H9 (cell line): ENCODE data around the gene RBM7. TPM values are rescaled to one million over a fixed set of nuclear protein-coding genes. Genes with fewer than 3 reads are reported as not detected.

Source experiments
- DNase-seq: peaks from one replicate; pipeline ENCODE4 v3.0.0-alpha.2; 2017
- H2AFZ ChIP-seq: one replicate; pipeline ENCODE4 v1.6.1; 2013; ENCODE audit warnings: mild to moderate bottlenecking, low read length, control low read depth, moderate library complexity
- H2AK5ac ChIP-seq: 2 replicates; pipeline ENCODE4 v1.6.1; 2013; ENCODE audit warnings: low read length, control low read depth, mixed read lengths; ENCODE audit not compliant: insufficient read length
- H2BK120ac ChIP-seq: one replicate; pipeline ENCODE4 v1.6.1; 2013; ENCODE audit warnings: low read depth, mild to moderate bottlenecking, low read length, control low read depth, inconsistent platforms; ENCODE audit not compliant: poor library complexity, severe bottlenecking
- H2BK12ac ChIP-seq: 2 replicates; pipeline ENCODE4 v1.6.1; 2013; ENCODE audit warnings: low read length, control low read depth, mixed read lengths, low read depth; ENCODE audit not compliant: insufficient read length
- H2BK15ac ChIP-seq: 2 replicates; pipeline ENCODE4 v1.6.1; 2013; ENCODE audit warnings: low read depth, low read length, control low read depth
- H2BK20ac ChIP-seq: one replicate; pipeline ENCODE4 v1.6.1; 2013; ENCODE audit warnings: low read depth, mild to moderate bottlenecking, low read length, control low read depth, inconsistent platforms; ENCODE audit not compliant: poor library complexity, severe bottlenecking
- H2BK5ac ChIP-seq: 2 replicates; pipeline ENCODE4 v1.6.1; 2013; ENCODE audit warnings: low read length, control low read depth, mixed read lengths; ENCODE audit not compliant: insufficient read length
- H3K14ac ChIP-seq: 2 replicates; pipeline ENCODE4 v1.6.1; 2013; ENCODE audit warnings: low read length, control low read depth; ENCODE audit not compliant: insufficient read depth
- H3K18ac ChIP-seq: 2 replicates; pipeline ENCODE4 v1.6.1; 2013; ENCODE audit warnings: low read depth, mild to moderate bottlenecking, mixed read lengths, low read length, control low read depth; ENCODE audit not compliant: insufficient read length
- H3K23ac ChIP-seq: 2 replicates; pipeline ENCODE4 v1.6.1; 2013; ENCODE audit warnings: low read length, control low read depth, mixed read lengths, low read depth; ENCODE audit not compliant: insufficient read length
- H3K23me2 ChIP-seq: 2 replicates; pipeline ENCODE4 v1.6.1; 2013; ENCODE audit warnings: low read depth, mild to moderate bottlenecking, mixed read lengths, low read length, control low read depth; ENCODE audit not compliant: insufficient read length, poor library complexity, severe bottlenecking
- H3K27ac ChIP-seq: 2 replicates; pipeline ENCODE4 v1.5.1; 2013; ENCODE audit warnings: low read length, control low read depth, mixed read lengths, low read depth; ENCODE audit not compliant: insufficient read length
- H3K27me3 ChIP-seq: 2 replicates; pipeline ENCODE4 v1.6.1; 2013; ENCODE audit warnings: low read length, control low read depth, inconsistent platforms; ENCODE audit not compliant: insufficient read depth
- H3K4ac ChIP-seq: 2 replicates; pipeline ENCODE4 v1.6.1; 2013; ENCODE audit warnings: low read depth, mild to moderate bottlenecking, control low read depth, inconsistent platforms, low read length, moderate library complexity
- H3K4me1 ChIP-seq: 2 replicates; pipeline ENCODE4 v1.6.1; 2013; ENCODE audit warnings: low read length, control low read depth, inconsistent platforms; ENCODE audit not compliant: insufficient read depth
- H3K4me2 ChIP-seq: 2 replicates; pipeline ENCODE4 v1.6.1; 2013; ENCODE audit warnings: low read length, control low read depth, mixed read lengths; ENCODE audit not compliant: insufficient read length, insufficient read depth
- H3K56ac ChIP-seq: 2 replicates; pipeline ENCODE4 v1.6.1; 2013; ENCODE audit warnings: low read depth, mild to moderate bottlenecking, mixed read lengths, low read length, control low read depth; ENCODE audit not compliant: insufficient read length
- H3K79me1 ChIP-seq: 2 replicates; pipeline ENCODE4 v1.6.1; 2013; ENCODE audit warnings: low read depth, mild to moderate bottlenecking, moderate library complexity, low read length, control low read depth, inconsistent platforms; ENCODE audit not compliant: insufficient read depth, poor library complexity, severe bottlenecking
- H3K79me2 ChIP-seq: 2 replicates; pipeline ENCODE4 v1.6.1; 2013; ENCODE audit warnings: low read length, control low read depth, inconsistent platforms; ENCODE audit not compliant: insufficient read depth
- H3K9ac ChIP-seq: 2 replicates; pipeline ENCODE4 v1.6.1; 2013; ENCODE audit warnings: low read length, control low read depth, mixed read lengths; ENCODE audit not compliant: insufficient read length; ENCODE audit errors: extremely low read depth
- H3K9me3 ChIP-seq: one replicate; pipeline ENCODE4 v1.6.1; 2013; ENCODE audit warnings: low read depth, low read length, inconsistent platforms; ENCODE audit not compliant: control insufficient read depth
- H3T11ph ChIP-seq: one replicate; pipeline ENCODE4 v1.6.1; 2013; ENCODE audit warnings: mild to moderate bottlenecking, low read length, control low read depth, inconsistent platforms
- H4K20me1 ChIP-seq: one replicate; pipeline ENCODE4 v1.6.1; 2013; ENCODE audit not compliant: control insufficient read depth, insufficient read length, insufficient read depth
- H4K5ac ChIP-seq: 2 replicates; pipeline ENCODE4 v1.6.1; 2013; ENCODE audit warnings: low read depth, mild to moderate bottlenecking, mixed read lengths, low read length, control low read depth; ENCODE audit not compliant: insufficient read length
- H4K8ac ChIP-seq: replicated peaks from 2 replicates; pipeline ENCODE4 v1.6.1; 2013; ENCODE audit warnings: low read length, control low read depth, mixed read lengths, low read depth; ENCODE audit not compliant: insufficient read length
- H4K91ac ChIP-seq: 2 replicates; pipeline ENCODE4 v1.6.1; 2013; ENCODE audit warnings: low read depth, mild to moderate bottlenecking, moderate library complexity, mixed read lengths, low read length, control low read depth; ENCODE audit not compliant: insufficient read length
- H3K27ac Mint-ChIP-seq, 3 experiments: 2 replicates in 2 of 3; 3 replicates in 1 of 3; pipeline ENCODE4 v1.8.0; 2020 to 2021; ENCODE audit warnings: mixed read lengths in 3 of 3, mild to moderate bottlenecking in 1 of 3, moderate library complexity in 1 of 3
- H3K27me3 Mint-ChIP-seq: 2 replicates; pipeline ENCODE4 v1.8.0; 2021; ENCODE audit warnings: low read depth, mild to moderate bottlenecking, moderate library complexity, mixed read lengths
- H3K36me3 Mint-ChIP-seq, 3 experiments: 2 replicates in 2 of 3; 3 replicates in 1 of 3; pipeline ENCODE4 v1.8.0; 2020 to 2021; ENCODE audit warnings: low read depth in 3 of 3, mixed read lengths in 3 of 3; ENCODE audit not compliant: insufficient read depth in 1 of 3
- H3K4me1 Mint-ChIP-seq, 2 experiments: 2 replicates each; pipeline ENCODE4 v1.8.0; 2020; ENCODE audit warnings: mixed read lengths in 2 of 2
- H3K4me3 Mint-ChIP-seq, 2 experiments: 2 replicates in 1 of 2; 3 replicates in 1 of 2; pipeline ENCODE4 v1.8.0; 2020 to 2021; ENCODE audit warnings: mild to moderate bottlenecking in 2 of 2, mixed read lengths in 2 of 2, moderate library complexity in 1 of 2
- H3K9me3 Mint-ChIP-seq, 2 experiments: 2 replicates in 1 of 2; 3 replicates in 1 of 2; pipeline ENCODE4 v1.8.0; 2020; ENCODE audit warnings: mild to moderate bottlenecking in 2 of 2, mixed read lengths in 2 of 2, moderate library complexity in 1 of 2
- CTCF ChIP-seq: fragments of 200-600 bp; sonication (generic); conservative IDR thresholded peaks from 3 replicates; pipeline ENCODE4 v1.8.0; 2021; ENCODE audit warnings: antibody characterized with exemption, mild to moderate bottlenecking
- WGBS: extraction: QIAGEN DNeasy Blood & Tissue Kit; methylation state at CpG from one replicate; pipeline ENCODE4 v1.1.7; 2013; ENCODE audit warnings: missing lambda C conversion rate, low lambda C conversion rate, mixed read lengths; ENCODE audit not compliant: insufficient read length; ENCODE audit errors: extremely low coverage; 5-methylcytosine and 5-hydroxymethylcytosine counted together
- total RNA-seq: library from RNA; stranded (reverse); gene quantifications from 2 replicates; pipeline ENCODE4 v1.2.1, GENCODE V29; 2021

The RBM7 gene
- total RNA-seq, 1 experiment from 2014 or later: 56.4 TPM

DNA sequence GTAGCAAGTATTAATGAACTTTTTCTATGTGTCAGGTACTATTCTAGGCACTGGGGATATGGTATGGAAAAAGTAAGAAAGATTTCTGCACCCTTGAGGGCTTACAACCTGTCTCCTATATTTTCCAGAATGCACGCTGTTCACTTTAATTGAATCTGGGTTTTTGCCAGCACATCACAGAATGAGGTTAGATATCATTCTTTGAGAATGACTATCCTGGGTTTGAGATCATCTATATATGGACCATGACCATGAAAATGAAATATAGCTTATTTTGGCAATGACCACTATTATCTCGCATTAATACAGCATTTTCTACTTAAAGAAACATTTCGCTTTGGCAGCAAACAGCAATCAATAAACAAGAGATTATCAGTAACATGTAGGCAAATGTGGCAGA is 47.0 kb upstream of the RBM7 start:
- Mint-ChIP-seq H3K4me1 (0 out of 4 replicates have a peak, but pooled peaks cover 4 to 5% of the 10 kb centered on the region in 2 experiments), H3K4me3 (no peak overlapping the region), H3K27ac (no peak overlapping the region), H3K36me3 (no peaks in the 10 kb centered on the region), H3K9me3 (no peaks in the 10 kb centered on the region), H3K27me3 (no peaks in the 10 kb centered on the region)
- no peaks in the 10 kb centered on the region for H3K79me2 ChIP-seq
- no peak overlapping the region for H4K5ac ChIP-seq
- WGBS: no CpG with 5 or more reads among the region's 3 CpGs
- no peak overlapping the region for H4K91ac ChIP-seq
- no peak overlapping the region for H3K14ac ChIP-seq
- H3K4me1 ChIP-seq: no peaks in the 10 kb centered on the region
- H2BK5ac ChIP-seq: no peak overlapping the region
- no peak overlapping the region for H3K23ac ChIP-seq
- no peak overlapping the region for H3K4ac ChIP-seq
- H3K27me3 ChIP-seq: no peaks in the 10 kb centered on the region
- H2BK15ac ChIP-seq: no peak overlapping the region
- no peak overlapping the region for H3K27ac ChIP-seq
- DNase-seq: no peak
- no peak overlapping the region for H2BK12ac ChIP-seq
- no peaks in the 10 kb centered on the region for H3K23me2 ChIP-seq
- H3K9me3 ChIP-seq: no peaks in the 10 kb centered on the region
- no peak overlapping the region for H2AFZ ChIP-seq
- H3T11ph ChIP-seq: no peak overlapping the region
- no peak overlapping the region for H2BK20ac ChIP-seq
- H3K4me2 ChIP-seq: no peak overlapping the region
- H3K18ac ChIP-seq: no peak overlapping the region
- H3K9ac ChIP-seq: no peak overlapping the region
- H4K8ac ChIP-seq: no peak overlapping the region
- H2AK5ac ChIP-seq: no peak overlapping the region
- TF ChIP-seq CTCF: no peak
- H3K56ac ChIP-seq: no peak overlapping the region
- no peaks in the 10 kb centered on the region for H4K20me1 ChIP-seq
- no peaks in the 10 kb centered on the region for H3K79me1 ChIP-seq
- H2BK120ac ChIP-seq: no peak overlapping the region
